GM12878 (cell line): ENCODE measurements around the gene ZNF684. TPM values are rescaled to one million over a fixed set of nuclear protein-coding genes. Genes with fewer than 3 reads are reported as not detected.

Source experiments
- ATAC-seq: fragments of 200-7000 bp; cut with Tn5 transposase; 3 replicates; pipeline ENCODE4 v1.9.1; 2020; ENCODE audit warnings: mild to moderate bottlenecking, moderate library complexity
- BruUV-seq: library from RNA; stranded (reverse); fragments of 400-500 nt; replicated peaks from 2 replicates; lab custom pipeline; 2021; lab: Mats Ljungman, UMichigan
- CTCF ChIA-PET: fragments of 300-600 bp; sonication (Branson Sonifier 250); formaldehyde crosslinking; extraction: SDS; loops from one replicate; lab custom pipeline; 2021; ENCODE audit warnings: inconsistent platforms; lab: Yijun Ruan, JAX
- POLR2A ChIA-PET: fragments of 350-600 bp; formaldehyde crosslinking; extraction: SDS; loops from one replicate; lab custom pipeline; 2021; ENCODE audit warnings: inconsistent platforms; lab: Charles Lee
- RAD21 ChIA-PET: fragments of 300-600 bp; sonication (Branson Sonifier 250); formaldehyde crosslinking; loops from one replicate; lab custom pipeline; 2023; ENCODE audit warnings: antibody characterized with exemption; ENCODE audit not compliant: unreplicated experiment; lab: Charles Lee
- SMC1A ChIA-PET: fragments of 300-600 bp; sonication (Branson Sonifier 250); formaldehyde crosslinking; loops from one replicate; lab custom pipeline; 2023; ENCODE audit not compliant: unreplicated experiment, uncharacterized antibody; lab: Charles Lee
- DNase-seq: peaks from one replicate; pipeline ENCODE4 v3.0.0-alpha.2; 2011; ENCODE audit warnings: low read depth, low spot score
- FAIRE-seq: peaks from 3 replicates; lab custom pipeline; 2011; peaks lifted over from hg19 to GRCh38; lab: Jason Lieb, UNC
- H2AFZ ChIP-seq: 2 replicates; pipeline ENCODE4 v1.6.0; 2011; ENCODE audit warnings: low read depth, low read length, control low read depth; ENCODE audit not compliant: control insufficient read depth
- H3K27ac ChIP-seq: 2 replicates; pipeline ENCODE4 v1.5.1; 2011; ENCODE audit warnings: control low read depth; ENCODE audit not compliant: control insufficient read depth, insufficient read depth
- H3K27me3 ChIP-seq, 2 experiments: replicated peaks in 1 of 2; 2 replicates each; pipeline versions ENCODE4 v1.6.0 to v1.6.1; 2011; ENCODE audit warnings: low read length in 1 of 2; ENCODE audit not compliant: control insufficient read depth in 2 of 2, insufficient read depth in 2 of 2
- H3K36me3 ChIP-seq, 2 experiments: 2 replicates each; pipeline ENCODE4 v1.5.1; 2011; ENCODE audit warnings: low read length in 1 of 2; ENCODE audit not compliant: control insufficient read depth in 2 of 2, insufficient read depth in 2 of 2
- H3K4me1 ChIP-seq: 2 replicates; pipeline ENCODE4 v1.6.1; 2011; ENCODE audit warnings: mild to moderate bottlenecking, low read length, moderate library complexity, mixed read lengths; ENCODE audit not compliant: control insufficient read depth, insufficient read depth
- H3K4me2 ChIP-seq: 2 replicates; pipeline ENCODE4 v1.6.0; 2011; ENCODE audit warnings: control low read depth; ENCODE audit not compliant: control insufficient read depth, insufficient read depth
- H3K4me3 ChIP-seq: fragments of 200-600 bp; sonication (generic); 2 replicates; pipeline ENCODE4 v1.5.1; 2016
- H3K79me2 ChIP-seq: 2 replicates; pipeline ENCODE4 v1.6.0; 2011; ENCODE audit warnings: low read length; ENCODE audit not compliant: control insufficient read depth, insufficient read depth
- H3K9ac ChIP-seq: 2 replicates; pipeline ENCODE4 v1.8.0; 2011; ENCODE audit warnings: low read length, control low read depth, mixed read lengths; ENCODE audit not compliant: control insufficient read depth, insufficient read depth
- H3K9me3 ChIP-seq: replicated peaks from 3 replicates; pipeline ENCODE4 v1.5.1; 2011; ENCODE audit warnings: mild to moderate bottlenecking, low read length; ENCODE audit not compliant: control insufficient read depth, insufficient read depth
- H4K20me1 ChIP-seq: 2 replicates; pipeline ENCODE4 v1.6.0; 2011; ENCODE audit not compliant: control insufficient read depth, insufficient read depth
- BACH1 ChIP-seq: fragments of 450-650 bp; IDR thresholded peaks from 2 replicates; pipeline ENCODE4 v1.6.1; 2017; ENCODE audit warnings: mild to moderate bottlenecking, borderline replicate concordance
- BMI1 ChIP-seq: fragments of 450-650 bp; IDR thresholded peaks from 2 replicates; pipeline ENCODE4 v1.6.1; 2016; ENCODE audit warnings: mild to moderate bottlenecking, moderate library complexity, borderline replicate concordance
- CBX3 ChIP-seq: fragments of 200-600 bp; sonication (generic); IDR thresholded peaks from 2 replicates; pipeline ENCODE4 v1.6.1; 2016; ENCODE audit warnings: low read depth, borderline replicate concordance
- CUX1 ChIP-seq: IDR thresholded peaks from 2 replicates; pipeline ENCODE4 v1.6.1; 2012; ENCODE audit warnings: improper control_type of control experiment, low read depth, low read length; ENCODE audit not compliant: insufficient replicate concordance
- HCFC1 ChIP-seq: fragments of 150-350 bp; IDR thresholded peaks from 2 replicates; pipeline ENCODE4 v1.6.1; 2014; ENCODE audit warnings: low read length
- KDM1A ChIP-seq: fragments of 200-600 bp; sonication (generic); IDR thresholded peaks from 2 replicates; pipeline ENCODE4 v1.6.1; 2016; ENCODE audit warnings: borderline replicate concordance
- MYB ChIP-seq: fragments of 150-350 bp; IDR thresholded peaks from 2 replicates; pipeline ENCODE4 v1.6.1; 2014; ENCODE audit warnings: mild to moderate bottlenecking, low read depth, low read length, borderline replicate concordance
- POLR2AphosphoS5 ChIP-seq: IDR thresholded peaks from 2 replicates; pipeline ENCODE4 v1.6.1; 2011; ENCODE audit warnings: mild to moderate bottlenecking, low read length, inconsistent platforms
- RBBP5 ChIP-seq: fragments of 200-600 bp; sonication (generic); conservative IDR thresholded peaks from 2 replicates; pipeline ENCODE4 v1.6.1; 2016
- RELB ChIP-seq: fragments of 450-650 bp; IDR thresholded peaks from 2 replicates; pipeline ENCODE4 v1.6.1; 2017; ENCODE audit warnings: low read depth, mild to moderate bottlenecking, moderate library complexity
- SKIL ChIP-seq: fragments of 450-650 bp; IDR thresholded peaks from 2 replicates; pipeline ENCODE4 v1.6.1; 2017; ENCODE audit warnings: mild to moderate bottlenecking, low read depth, inconsistent platforms; ENCODE audit not compliant: poor library complexity, severe bottlenecking
- SREBF1 ChIP-seq: IDR thresholded peaks from 2 replicates; pipeline ENCODE4 v1.6.1; 2012; ENCODE audit warnings: mild to moderate bottlenecking, low read length
- SREBF2 ChIP-seq: IDR thresholded peaks from 2 replicates; pipeline ENCODE4 v1.6.1; 2012; ENCODE audit warnings: mild to moderate bottlenecking, low read length
- TCF12 ChIP-seq: IDR thresholded peaks from 2 replicates; pipeline ENCODE4 v1.6.1; 2011; ENCODE audit warnings: low read depth, mild to moderate bottlenecking, low read length
- ZBED1 ChIP-seq: IDR thresholded peaks from 2 replicates; pipeline ENCODE4 v1.6.1; 2016; ENCODE audit warnings: borderline replicate concordance
- ZNF24 ChIP-seq: fragments of 450-650 bp; IDR thresholded peaks from 2 replicates; pipeline ENCODE4 v1.6.1; 2017; ENCODE audit warnings: antibody characterized with exemption, mild to moderate bottlenecking
- in situ Hi-C: fragments of 300-500 bp; cut with MboI; formaldehyde crosslinking; loops from 9 replicates; pipeline ENCODE4 v1.14.3; 2018; ENCODE audit warnings: mixed read lengths
- intact Hi-C: fragments of 100-400 bp; cut with micrococcal nuclease; formaldehyde crosslinking; loops from one replicate; pipeline ENCODE4 v1.14.2; 2022; ENCODE audit not compliant: unreplicated experiment
- polyA plus RNA-seq, 11 experiments: library from polyadenylated mRNA; depleted of rRNA in 4 of 11; unstranded in 6 of 11; stranded (reverse) in 5 of 11; fragments of >200 nt; fragmentation: Nextera tagmentation in 4 of 11; fragmentation: Illumina TruSeq in 1 of 11; extraction: Ambion mirVana in 4 of 11; extraction: Trizol in 1 of 11; gene quantifications; 1 replicate in 1 of 11; 2 replicates in 10 of 11; pipeline versions ENCODE4 v1.2.1 to v1.2.3, GENCODE V29; 2011 to 2016; ENCODE audit warnings: inconsistent platforms in 2 of 11, missing spikeins in 2 of 11, low read depth in 1 of 11
- total RNA-seq, 4 experiments: library from RNA; depleted of rRNA in 3 of 4; stranded (reverse); fragments of >200 nt in 3 of 4; fragmentation: Illumina TruSeq in 1 of 4; extraction: Trizol in 1 of 4; gene quantifications; 2 replicates each; pipeline versions ENCODE4 v1.2.1 to v1.2.3, GENCODE V29; 2013 to 2021

ZNF684 gene
- total and polyA plus RNA-seq, 10 of the 15 experiments (the other 5 are each of a cell fraction or from before 2014, with no cell fraction given), result 3.8 to 6.8 (median 6.0) TPM

GRCh38 chr1:40575336-40575735 lies 43.9 kb downstream of the ZNF684 start:
- Histone ChIP-seq H3K27ac (no peak overlapping the region), H3K9me3 (no peaks in the 10 kb centered on the region), H3K27me3 (no peaks in the 10 kb centered on the region), H3K4me2 (no peak overlapping the region), H3K4me1 (no peaks in the 10 kb centered on the region), H3K79me2 (no peaks in the 10 kb centered on the region), H3K36me3 (no peaks in the 10 kb centered on the region), H3K9ac (no peak overlapping the region), H3K4me3 (no peak overlapping the region), H2AFZ (no peak overlapping the region), H4K20me1 (no peaks in the 10 kb centered on the region)
- no peak for ATAC-seq
- ChIA-PET SMC1A (no interaction called here), CTCF (no interaction called here), POLR2A (no interaction called here), RAD21 (no interaction called here)
- intact Hi-C loops (no loop called here), in situ Hi-C loops (no loop called here)
- no TSS peak for BruUV-seq
- no peak for DNase-seq
- FAIRE-seq, result no peak
- TF ChIP-seq CBX3, result no peak
- no peak for TF ChIP-seq BACH1
- no peak for TF ChIP-seq HCFC1
- TF ChIP-seq SREBF2, result no peak
- no peak for TF ChIP-seq POLR2AphosphoS5
- TF ChIP-seq RELB, result no peak
- TF ChIP-seq CUX1, result no peak
- no peak for TF ChIP-seq ZNF24
- TF ChIP-seq KDM1A, result no peak
- TF ChIP-seq ZBED1, result no peak
- no peak for TF ChIP-seq SREBF1
- no peak for TF ChIP-seq RBBP5
- TF ChIP-seq SKIL, result no peak
- no peak for TF ChIP-seq TCF12
- no peak for TF ChIP-seq MYB
- TF ChIP-seq BMI1, result no peak
